Right lobe of liver (tissue), 4 donors: ENCODE measurements around the gene JMJD8.

Experiments used
- POLR2A ChIP-seq: fragments of 450-650 bp; IDR thresholded peaks from one replicate; pipeline ENCODE4 v1.6.1; 2017; ENCODE audit warnings: antibody characterized with exemption, mild to moderate bottlenecking
- TF ChIP-seq, protein P1 (sequence below), 4 donors: fragments of 200-600 bp in 3 of 4; fragments of 450-650 bp in 1 of 4; IDR thresholded peaks; one replicate each; pipeline versions ENCODE4 v1.5.1 to v1.8.0; 2016 to 2022; ENCODE audit warnings: antibody characterized with exemption in 4 of 4, mild to moderate bottlenecking in 2 of 4
- donor health status: DM: no; HTN: no; CAD: no.
- donor health status: DM: no; HTN: no; CAD: no.
- donor health status: DM: no; HTN: yes; CAD: no.

DNA sequence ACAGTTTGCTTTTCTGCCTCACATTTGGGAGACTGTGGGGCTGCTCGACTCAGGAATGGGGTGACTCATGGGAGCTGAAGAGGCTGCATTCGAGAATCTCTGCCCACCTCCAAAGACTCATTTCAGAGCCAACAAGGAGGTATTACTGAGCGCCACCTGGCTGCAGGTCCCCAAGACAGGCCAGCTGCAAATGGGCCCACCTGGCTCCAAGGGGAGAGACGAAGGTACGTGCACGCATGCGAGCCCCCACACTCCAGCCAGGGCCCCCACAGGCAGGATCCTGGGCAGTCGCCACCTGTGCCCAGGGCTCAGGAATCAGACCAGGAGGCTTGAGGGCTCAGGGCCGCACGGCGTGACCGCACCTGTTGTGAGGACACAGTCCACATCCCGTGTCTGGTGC is 48.8 kb upstream of the JMJD8 start:
- no peak for TF ChIP-seq POLR2A
- TF ChIP-seq, protein P1, sequence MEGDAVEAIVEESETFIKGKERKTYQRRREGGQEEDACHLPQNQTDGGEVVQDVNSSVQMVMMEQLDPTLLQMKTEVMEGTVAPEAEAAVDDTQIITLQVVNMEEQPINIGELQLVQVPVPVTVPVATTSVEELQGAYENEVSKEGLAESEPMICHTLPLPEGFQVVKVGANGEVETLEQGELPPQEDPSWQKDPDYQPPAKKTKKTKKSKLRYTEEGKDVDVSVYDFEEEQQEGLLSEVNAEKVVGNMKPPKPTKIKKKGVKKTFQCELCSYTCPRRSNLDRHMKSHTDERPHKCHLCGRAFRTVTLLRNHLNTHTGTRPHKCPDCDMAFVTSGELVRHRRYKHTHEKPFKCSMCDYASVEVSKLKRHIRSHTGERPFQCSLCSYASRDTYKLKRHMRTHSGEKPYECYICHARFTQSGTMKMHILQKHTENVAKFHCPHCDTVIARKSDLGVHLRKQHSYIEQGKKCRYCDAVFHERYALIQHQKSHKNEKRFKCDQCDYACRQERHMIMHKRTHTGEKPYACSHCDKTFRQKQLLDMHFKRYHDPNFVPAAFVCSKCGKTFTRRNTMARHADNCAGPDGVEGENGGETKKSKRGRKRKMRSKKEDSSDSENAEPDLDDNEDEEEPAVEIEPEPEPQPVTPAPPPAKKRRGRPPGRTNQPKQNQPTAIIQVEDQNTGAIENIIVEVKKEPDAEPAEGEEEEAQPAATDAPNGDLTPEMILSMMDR (IDR thresholded peaks at IDR 0.05), result no peak
